Measurements from ENCODE around the gene PDZD7.

PDZD7 gene

GRCh38 chr10:100968062-100968736 is 62.7 kb downstream of the PDZD7 start:
- DNase-seq (ENCODE audit: low read depth in 2 of 2): no peak

- no peak for DNase-seq (ENCODE audit: low read depth in 2 of 2)
Observed at GRCh38 chr10:100967332-100967731, 63.6 kb downstream of the PDZD7 start.

- DNase-seq (ENCODE audit: low read depth in 2 of 2): no peak
Observed at GRCh38 chr10:100966887-100967286, 64.0 kb downstream of the PDZD7 start.

GRCh38 chr10:100965820-100966219 is 65.1 kb downstream of the PDZD7 start:
- DNase-seq (ENCODE audit: low read depth in 2 of 2): no peak

GRCh38 chr10:100963826-100964225 is 67.1 kb downstream of the PDZD7 start:
- no peak for DNase-seq (ENCODE audit: low read depth in 2 of 2)

- DNase-seq (ENCODE audit: low read depth in 2 of 2): no peak
Observed at GRCh38 chr10:100962351-100963080, 68.4 kb downstream of the PDZD7 start.

- DNase-seq (ENCODE audit: low read depth in 2 of 2): no peak
Observed at GRCh38 chr10:100960251-100960650, 70.7 kb downstream of the PDZD7 start.

Measured in stimulated activated CD8-positive, alpha-beta memory T cell treated with anti-CD3 and anti-CD28 coated beads, Interleukin-7, amount 100 ng/mL, for 1 hour (primary cell).